H1 (cell line): ENCODE results near the gene C1GALT1C1.

Source experiments
- MAX ChIP-seq: IDR thresholded peaks from 2 replicates; pipeline ENCODE4 v1.6.1; 2012; ENCODE audit warnings: inconsistent platforms
- POLR2A ChIP-seq, 2 experiments: IDR thresholded peaks; 1 replicate in 1 of 2; 2 replicates in 1 of 2; pipeline ENCODE4 v1.6.1; 2011; ENCODE audit warnings: low read depth in 2 of 2, low read length in 2 of 2, mild to moderate bottlenecking in 2 of 2; ENCODE audit errors: control extremely low read depth in 1 of 2
- RNF2 ChIP-seq: fragments of 200-900, 300-1000 bp; sonication (generic); IDR thresholded peaks from 2 replicates; pipeline ENCODE4 v1.7.1; 2016; ENCODE audit warnings: borderline replicate concordance, low read depth, mild to moderate bottlenecking, antibody characterized with exemption, low read length; ENCODE audit not compliant: poor library complexity, severe bottlenecking; ENCODE audit errors: missing control alignments
- SP4 ChIP-seq: IDR thresholded peaks from 2 replicates; pipeline ENCODE4 v1.6.1; 2012; ENCODE audit warnings: low read length, inconsistent platforms
- TF ChIP-seq, protein P1 (sequence below), 3 experiments: IDR thresholded peaks; 1 replicate in 2 of 3; 2 replicates in 1 of 3; pipeline versions ENCODE4 v1.5.1 to v1.6.1; 2011; ENCODE audit warnings: low read length in 3 of 3, mild to moderate bottlenecking in 3 of 3, inconsistent platforms in 2 of 3, low read depth in 1 of 3, moderate library complexity in 1 of 3; ENCODE audit not compliant: insufficient read depth in 1 of 3; ENCODE audit errors: control extremely low read depth in 1 of 3

- no peak for TF ChIP-seq POLR2A (IDR thresholded peaks at IDR 0.05; ENCODE audit: control extremely low read depth in 1 of 2, low read depth in 2 of 2, low read length in 2 of 2)
- TF ChIP-seq, protein P1, sequence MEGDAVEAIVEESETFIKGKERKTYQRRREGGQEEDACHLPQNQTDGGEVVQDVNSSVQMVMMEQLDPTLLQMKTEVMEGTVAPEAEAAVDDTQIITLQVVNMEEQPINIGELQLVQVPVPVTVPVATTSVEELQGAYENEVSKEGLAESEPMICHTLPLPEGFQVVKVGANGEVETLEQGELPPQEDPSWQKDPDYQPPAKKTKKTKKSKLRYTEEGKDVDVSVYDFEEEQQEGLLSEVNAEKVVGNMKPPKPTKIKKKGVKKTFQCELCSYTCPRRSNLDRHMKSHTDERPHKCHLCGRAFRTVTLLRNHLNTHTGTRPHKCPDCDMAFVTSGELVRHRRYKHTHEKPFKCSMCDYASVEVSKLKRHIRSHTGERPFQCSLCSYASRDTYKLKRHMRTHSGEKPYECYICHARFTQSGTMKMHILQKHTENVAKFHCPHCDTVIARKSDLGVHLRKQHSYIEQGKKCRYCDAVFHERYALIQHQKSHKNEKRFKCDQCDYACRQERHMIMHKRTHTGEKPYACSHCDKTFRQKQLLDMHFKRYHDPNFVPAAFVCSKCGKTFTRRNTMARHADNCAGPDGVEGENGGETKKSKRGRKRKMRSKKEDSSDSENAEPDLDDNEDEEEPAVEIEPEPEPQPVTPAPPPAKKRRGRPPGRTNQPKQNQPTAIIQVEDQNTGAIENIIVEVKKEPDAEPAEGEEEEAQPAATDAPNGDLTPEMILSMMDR (IDR thresholded peaks at IDR 0.05; ENCODE audit: control extremely low read depth in 1 of 3, insufficient read depth in 1 of 3, low read depth in 1 of 3, low read length in 3 of 3): no peak
- no peak for TF ChIP-seq SP4
- no peak for TF ChIP-seq MAX
- no peak for TF ChIP-seq RNF2
These were observed 17.3 kb upstream of the C1GALT1C1 start for GRCh38 chrX:120647127-120647526.
